Neural progenitor cell (in vitro differentiated cells): ENCODE measurements around the gene FANCL. TPM values are rescaled to one million over a fixed set of nuclear protein-coding genes. Genes with fewer than 3 reads are reported as not detected.

Source experiments
- DNase-seq: peaks from one replicate; pipeline ENCODE4 v3.0.0-alpha.2; 2016; ENCODE audit warnings: low spot score
- H2AFZ ChIP-seq: fragments of 200-600 bp; sonication (generic); replicated peaks from 2 replicates; pipeline ENCODE4 v1.6.1; 2016; ENCODE audit warnings: antibody characterized with exemption
- H3F3A ChIP-seq: fragments of 200-600 bp; sonication (generic); 2 replicates; pipeline ENCODE4 v1.6.1; 2016; ENCODE audit warnings: antibody characterized with exemption, low read depth
- H3K27ac ChIP-seq: fragments of 200-600 bp; sonication (generic); 2 replicates; pipeline ENCODE4 v1.5.1; 2016; ENCODE audit warnings: mild to moderate bottlenecking
- H3K27me3 ChIP-seq: fragments of 200-600 bp; sonication (generic); 2 replicates; pipeline ENCODE4 v1.6.1; 2016; ENCODE audit warnings: mild to moderate bottlenecking, moderate library complexity
- H3K36me3 ChIP-seq: fragments of 200-600 bp; sonication (generic); 2 replicates; pipeline ENCODE4 v1.5.1; 2016
- H3K4me1 ChIP-seq: fragments of 200-600 bp; sonication (generic); 2 replicates; pipeline ENCODE4 v1.6.1; 2016; ENCODE audit warnings: mixed run types
- H3K4me2 ChIP-seq: fragments of 200-600 bp; sonication (generic); 2 replicates; pipeline ENCODE4 v1.6.1; 2016
- H3K4me3 ChIP-seq: fragments of 200-600 bp; sonication (generic); 2 replicates; pipeline ENCODE4 v1.5.1; 2016
- H3K79me2 ChIP-seq: fragments of 200-600 bp; sonication (generic); 2 replicates; pipeline ENCODE4 v1.6.1; 2016; ENCODE audit warnings: low read depth
- H3K9ac ChIP-seq: fragments of 200-600 bp; sonication (generic); 2 replicates; pipeline ENCODE4 v1.6.1; 2016
- H3K9me3 ChIP-seq: fragments of 200-600 bp; sonication (generic); 2 replicates; pipeline ENCODE4 v1.5.1; 2016; ENCODE audit warnings: low read depth
- H4K20me1 ChIP-seq: fragments of 200-600 bp; sonication (generic); 2 replicates; pipeline ENCODE4 v1.6.1; 2016; ENCODE audit warnings: low read depth
- H3K27ac Mint-ChIP-seq: 3 replicates; pipeline ENCODE4 v1.8.0; 2021; ENCODE audit warnings: mixed read lengths
- H3K27me3 Mint-ChIP-seq: 2 replicates; pipeline ENCODE4 v1.8.0; 2022; ENCODE audit warnings: low read depth, mild to moderate bottlenecking, inconsistent platforms, moderate library complexity, mixed read lengths; ENCODE audit not compliant: insufficient read depth
- H3K36me3 Mint-ChIP-seq: 3 replicates; pipeline ENCODE4 v1.8.0; 2021; ENCODE audit warnings: mixed read lengths
- H3K4me1 Mint-ChIP-seq: 3 replicates; pipeline ENCODE4 v1.8.0; 2021; ENCODE audit warnings: mixed read lengths
- H3K4me3 Mint-ChIP-seq: 3 replicates; pipeline ENCODE4 v1.8.0; 2021; ENCODE audit warnings: mild to moderate bottlenecking, moderate library complexity, mixed read lengths
- H3K9me3 Mint-ChIP-seq: 3 replicates; pipeline ENCODE4 v1.8.0; 2020; ENCODE audit warnings: mixed read lengths
- EZH2 ChIP-seq: fragments of 200-600 bp; sonication (generic); IDR thresholded peaks from 2 replicates; pipeline ENCODE4 v1.6.1; 2017; ENCODE audit warnings: antibody characterized with exemption, mild to moderate bottlenecking, moderate library complexity
- EZH2phosphoT487 ChIP-seq: fragments of 200-600 bp; sonication (generic); IDR thresholded peaks from 2 replicates; pipeline ENCODE4 v1.6.1; 2017; ENCODE audit warnings: antibody characterized with exemption
- total RNA-seq: library from RNA; depleted of rRNA; stranded (reverse); fragments of >200 nt; gene quantifications from 2 replicates; pipeline ENCODE4 v1.2.3, GENCODE V29; 2015; ENCODE audit warnings: low replicate concordance
- TF ChIP-seq, protein P1 (sequence below): fragments of 200-600 bp; sonication (generic); IDR thresholded peaks from 2 replicates; pipeline ENCODE4 v1.5.1; 2017; ENCODE audit warnings: antibody characterized with exemption, mild to moderate bottlenecking

Gene FANCL
- total RNA-seq, 1 donor from 2014 or later, result 189 TPM

- H3K4me1 ChIP-seq, result peaks cover 4% of the 10 kb centered on the region
- TF ChIP-seq EZH2 (no peak), EZH2phosphoT487 (no peak)
- TF ChIP-seq, protein P1, sequence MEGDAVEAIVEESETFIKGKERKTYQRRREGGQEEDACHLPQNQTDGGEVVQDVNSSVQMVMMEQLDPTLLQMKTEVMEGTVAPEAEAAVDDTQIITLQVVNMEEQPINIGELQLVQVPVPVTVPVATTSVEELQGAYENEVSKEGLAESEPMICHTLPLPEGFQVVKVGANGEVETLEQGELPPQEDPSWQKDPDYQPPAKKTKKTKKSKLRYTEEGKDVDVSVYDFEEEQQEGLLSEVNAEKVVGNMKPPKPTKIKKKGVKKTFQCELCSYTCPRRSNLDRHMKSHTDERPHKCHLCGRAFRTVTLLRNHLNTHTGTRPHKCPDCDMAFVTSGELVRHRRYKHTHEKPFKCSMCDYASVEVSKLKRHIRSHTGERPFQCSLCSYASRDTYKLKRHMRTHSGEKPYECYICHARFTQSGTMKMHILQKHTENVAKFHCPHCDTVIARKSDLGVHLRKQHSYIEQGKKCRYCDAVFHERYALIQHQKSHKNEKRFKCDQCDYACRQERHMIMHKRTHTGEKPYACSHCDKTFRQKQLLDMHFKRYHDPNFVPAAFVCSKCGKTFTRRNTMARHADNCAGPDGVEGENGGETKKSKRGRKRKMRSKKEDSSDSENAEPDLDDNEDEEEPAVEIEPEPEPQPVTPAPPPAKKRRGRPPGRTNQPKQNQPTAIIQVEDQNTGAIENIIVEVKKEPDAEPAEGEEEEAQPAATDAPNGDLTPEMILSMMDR, result no peak
- no peak overlapping the region for H2AFZ ChIP-seq
- H3K4me1 Mint-ChIP-seq, result peaks cover 5% of the 10 kb centered on the region
- H3K4me3 Mint-ChIP-seq, result no peak overlapping the region
- DNase-seq, result no peak
- H3F3A ChIP-seq, result no peaks in the 10 kb centered on the region
- no peaks in the 10 kb centered on the region for H3K79me2 ChIP-seq
- no peaks in the 10 kb centered on the region for H3K9me3 ChIP-seq
- no peaks in the 10 kb centered on the region for H3K9me3 Mint-ChIP-seq
- H3K36me3 ChIP-seq, result peaks cover 2% of the 10 kb centered on the region
- no peak overlapping the region for H3K4me2 ChIP-seq
- H3K4me3 ChIP-seq, result no peak overlapping the region
- H3K27ac Mint-ChIP-seq, result no peak overlapping the region
- H3K36me3 Mint-ChIP-seq, result peaks cover 41% of the 10 kb centered on the region
- H3K9ac ChIP-seq, result no peak overlapping the region
- H4K20me1 ChIP-seq, result no peaks in the 10 kb centered on the region
- H3K27ac ChIP-seq, result no peak overlapping the region
- no peaks in the 10 kb centered on the region for H3K27me3 Mint-ChIP-seq
- H3K27me3 ChIP-seq, result no peaks in the 10 kb centered on the region
Measured at GRCh38 chr2:58157754-58158153, 83.4 kb downstream of the FANCL start.

DNA sequence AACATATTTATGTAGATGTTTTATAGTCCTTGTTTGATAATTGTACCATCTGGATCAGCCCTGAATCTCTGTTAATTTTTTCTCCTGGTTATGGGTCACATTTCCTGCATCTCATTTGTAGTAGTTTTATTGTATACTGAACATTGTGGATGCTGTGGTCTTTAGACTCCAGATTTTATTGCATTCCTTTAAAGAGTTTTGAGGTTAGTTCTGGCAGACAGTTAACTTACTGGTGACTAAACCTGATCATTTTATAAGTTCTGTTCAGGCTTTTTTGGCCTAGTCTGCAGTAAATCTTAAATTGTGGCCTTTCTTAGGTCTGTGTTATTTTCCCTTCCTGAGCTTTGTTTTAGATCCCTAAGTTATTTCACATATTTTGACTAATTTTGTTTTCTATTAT, 84.3 kb downstream of the FANCL start:
- Histone ChIP-seq H3K4me3 (no peak overlapping the region), H3K4me1 (peaks cover 4% of the 10 kb centered on the region), H3K9ac (no peak overlapping the region), H3K9me3 (no peaks in the 10 kb centered on the region), H3K27ac (no peak overlapping the region), H3F3A (no peaks in the 10 kb centered on the region), H3K4me2 (no peak overlapping the region), H3K27me3 (no peaks in the 10 kb centered on the region), H3K79me2 (no peaks in the 10 kb centered on the region), H4K20me1 (no peaks in the 10 kb centered on the region), H2AFZ (no peak overlapping the region), H3K36me3 (no peaks in the 10 kb centered on the region)
- H3K9me3 Mint-ChIP-seq, result no peaks in the 10 kb centered on the region
- no peak overlapping the region for H3K4me3 Mint-ChIP-seq
- TF ChIP-seq EZH2phosphoT487, result no peak
- TF ChIP-seq, protein P1, result no peak
- H3K4me1 Mint-ChIP-seq, result peaks cover 5% of the 10 kb centered on the region
- no peak overlapping the region for H3K27ac Mint-ChIP-seq
- H3K36me3 Mint-ChIP-seq, result peaks cover 39% of the 10 kb centered on the region
- H3K27me3 Mint-ChIP-seq, result no peaks in the 10 kb centered on the region
- DNase-seq, result no peak

- Histone ChIP-seq H3K79me2 (no peaks in the 10 kb centered on the region), H3K9ac (no peak overlapping the region), H3K4me3 (no peak overlapping the region), H3K4me1 (peaks cover 4% of the 10 kb centered on the region), H4K20me1 (no peaks in the 10 kb centered on the region), H3K27ac (no peak overlapping the region), H3K9me3 (no peaks in the 10 kb centered on the region), H3K4me2 (no peak overlapping the region), H3K36me3 (no peaks in the 10 kb centered on the region), H3F3A (no peaks in the 10 kb centered on the region), H3K27me3 (no peaks in the 10 kb centered on the region), H2AFZ (no peak overlapping the region)
- H3K27me3 Mint-ChIP-seq, result no peaks in the 10 kb centered on the region
- H3K4me3 Mint-ChIP-seq, result no peak overlapping the region
- H3K36me3 Mint-ChIP-seq, result peaks cover 32% of the 10 kb centered on the region
- no peak for DNase-seq
- no peak for TF ChIP-seq EZH2
- TF ChIP-seq EZH2phosphoT487, result no peak
- TF ChIP-seq, protein P1, result no peak
- no peak overlapping the region for H3K27ac Mint-ChIP-seq
- peaks cover 5% of the 10 kb centered on the region for H3K4me1 Mint-ChIP-seq
- no peaks in the 10 kb centered on the region for H3K9me3 Mint-ChIP-seq
Measured at GRCh38 chr2:58155160-58155778, 85.9 kb downstream of the FANCL start.
